ENCODE data around the gene NRXN3.

The NRXN3 gene

GRCh38 chr14:78986989-78987388 lies 816.8 kb downstream of the NRXN3 start:
- Histone ChIP-seq H3K4me1 (ENCODE audit: insufficient read depth, poor library complexity, severe bottlenecking) (no peaks in the 10 kb centered on the region), H3K27me3 (ENCODE audit: insufficient read depth, poor library complexity, severe bottlenecking) (peaks cover 12% of the 10 kb centered on the region), H3K4me3 (ENCODE audit: severe bottlenecking) (no peak overlapping the region), H3K9me3 (ENCODE audit: severe bottlenecking) (no peaks in the 10 kb centered on the region), H3K27ac (ENCODE audit: poor library complexity, severe bottlenecking) (no peak overlapping the region), H3K36me3 (ENCODE audit: low read depth) (no peaks in the 10 kb centered on the region)
- ATAC-seq (ENCODE audit: low read depth) = no peak
- TF ChIP-seq, protein P1, sequence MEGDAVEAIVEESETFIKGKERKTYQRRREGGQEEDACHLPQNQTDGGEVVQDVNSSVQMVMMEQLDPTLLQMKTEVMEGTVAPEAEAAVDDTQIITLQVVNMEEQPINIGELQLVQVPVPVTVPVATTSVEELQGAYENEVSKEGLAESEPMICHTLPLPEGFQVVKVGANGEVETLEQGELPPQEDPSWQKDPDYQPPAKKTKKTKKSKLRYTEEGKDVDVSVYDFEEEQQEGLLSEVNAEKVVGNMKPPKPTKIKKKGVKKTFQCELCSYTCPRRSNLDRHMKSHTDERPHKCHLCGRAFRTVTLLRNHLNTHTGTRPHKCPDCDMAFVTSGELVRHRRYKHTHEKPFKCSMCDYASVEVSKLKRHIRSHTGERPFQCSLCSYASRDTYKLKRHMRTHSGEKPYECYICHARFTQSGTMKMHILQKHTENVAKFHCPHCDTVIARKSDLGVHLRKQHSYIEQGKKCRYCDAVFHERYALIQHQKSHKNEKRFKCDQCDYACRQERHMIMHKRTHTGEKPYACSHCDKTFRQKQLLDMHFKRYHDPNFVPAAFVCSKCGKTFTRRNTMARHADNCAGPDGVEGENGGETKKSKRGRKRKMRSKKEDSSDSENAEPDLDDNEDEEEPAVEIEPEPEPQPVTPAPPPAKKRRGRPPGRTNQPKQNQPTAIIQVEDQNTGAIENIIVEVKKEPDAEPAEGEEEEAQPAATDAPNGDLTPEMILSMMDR (IDR thresholded peaks at IDR 0.05; ENCODE audit: poor library complexity, severe bottlenecking) = no peak
- no peak for DNase-seq (ENCODE audit: low spot score)

DNA sequence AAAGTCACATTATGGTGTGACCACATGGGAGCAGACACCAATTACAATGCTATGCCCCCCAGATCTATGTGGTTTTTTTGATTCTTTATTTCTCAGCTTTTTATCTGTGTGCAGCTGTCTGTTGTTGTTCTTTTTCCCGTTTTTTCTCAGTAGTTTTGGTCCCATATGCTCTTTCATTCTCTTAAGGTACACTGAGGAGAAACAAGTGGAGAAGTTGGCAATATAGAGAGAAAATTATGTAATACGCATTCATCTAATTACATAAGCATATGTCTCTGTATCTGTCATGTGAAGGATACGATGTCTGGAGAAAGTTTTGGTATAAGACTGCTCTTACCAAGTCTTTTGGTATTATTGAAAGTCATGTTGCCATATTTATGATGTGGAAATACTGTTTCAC lies 819.0 kb downstream of the NRXN3 start:
- Histone ChIP-seq H3K36me3 (ENCODE audit: low read depth) (no peaks in the 10 kb centered on the region), H3K4me3 (ENCODE audit: severe bottlenecking) (no peak overlapping the region), H3K4me1 (ENCODE audit: insufficient read depth, poor library complexity, severe bottlenecking) (no peaks in the 10 kb centered on the region), H3K27me3 (ENCODE audit: insufficient read depth, poor library complexity, severe bottlenecking) (peaks cover 9% of the 10 kb centered on the region), H3K27ac (ENCODE audit: poor library complexity, severe bottlenecking) (no peak overlapping the region), H3K9me3 (ENCODE audit: severe bottlenecking) (no peaks in the 10 kb centered on the region)
- DNase-seq (ENCODE audit: low spot score) = no peak
- TF ChIP-seq, protein P1 (IDR thresholded peaks at IDR 0.05; ENCODE audit: poor library complexity, severe bottlenecking) = no peak
- no peak for ATAC-seq (ENCODE audit: low read depth)

DNA sequence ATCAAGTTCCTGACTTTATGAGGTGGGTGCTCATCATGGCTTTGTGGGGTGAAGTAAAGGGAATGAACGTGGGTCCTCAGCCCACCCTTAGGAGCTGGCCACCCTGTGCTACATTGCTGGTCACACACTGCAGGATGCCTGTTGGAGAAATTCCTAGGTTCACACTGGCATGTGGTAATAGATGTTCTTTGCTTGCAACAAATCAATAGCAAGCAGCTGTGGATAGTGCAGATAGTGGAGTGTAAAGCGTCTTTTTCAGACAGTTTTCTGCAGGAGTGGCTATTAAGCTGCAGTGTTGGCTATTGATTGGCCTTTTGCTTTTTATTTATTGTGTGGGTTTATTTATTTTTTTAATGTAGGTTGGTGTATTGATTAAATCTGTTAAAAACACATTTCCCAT lies 822.7 kb downstream of the NRXN3 start:
- Histone ChIP-seq H3K27me3 (ENCODE audit: insufficient read depth, poor library complexity, severe bottlenecking) (peaks cover 6% of the 10 kb centered on the region), H3K9me3 (ENCODE audit: severe bottlenecking) (no peaks in the 10 kb centered on the region), H3K36me3 (ENCODE audit: low read depth) (no peaks in the 10 kb centered on the region), H3K4me3 (ENCODE audit: severe bottlenecking) (no peak overlapping the region), H3K27ac (ENCODE audit: poor library complexity, severe bottlenecking) (no peak overlapping the region), H3K4me1 (ENCODE audit: insufficient read depth, poor library complexity, severe bottlenecking) (no peaks in the 10 kb centered on the region)
- ATAC-seq (ENCODE audit: low read depth) (no peak), DNase-seq (ENCODE audit: low spot score) (no peak)
- TF ChIP-seq, protein P1 (IDR thresholded peaks at IDR 0.05; ENCODE audit: poor library complexity, severe bottlenecking) = no peak

DNA sequence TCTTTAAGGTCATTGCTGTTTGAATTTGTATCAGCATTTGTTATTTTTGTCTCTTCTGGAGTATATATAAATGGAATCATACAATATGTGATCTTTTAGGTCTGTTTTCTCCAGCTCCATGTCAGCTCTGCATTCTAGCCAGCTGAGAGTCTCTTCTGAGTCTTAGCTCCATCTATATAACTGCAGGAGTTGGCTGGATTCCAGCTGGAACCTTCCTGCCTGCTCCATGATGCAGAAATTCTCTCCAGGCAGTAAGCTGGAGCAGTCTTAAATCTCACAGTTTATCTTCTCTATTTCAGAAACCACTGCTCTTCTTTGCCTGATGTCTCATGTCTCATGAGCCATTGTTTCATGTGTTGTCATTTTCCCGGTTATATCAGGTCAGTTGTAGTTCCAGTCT lies 827.6 kb downstream of the NRXN3 start:
- Histone ChIP-seq H3K27me3 (ENCODE audit: insufficient read depth, poor library complexity, severe bottlenecking) (peaks cover 8% of the 10 kb centered on the region), H3K9me3 (ENCODE audit: severe bottlenecking) (no peaks in the 10 kb centered on the region), H3K4me1 (ENCODE audit: insufficient read depth, poor library complexity, severe bottlenecking) (no peaks in the 10 kb centered on the region), H3K4me3 (ENCODE audit: severe bottlenecking) (no peak overlapping the region), H3K27ac (ENCODE audit: poor library complexity, severe bottlenecking) (no peak overlapping the region), H3K36me3 (ENCODE audit: low read depth) (no peaks in the 10 kb centered on the region)
- TF ChIP-seq, protein P1 (IDR thresholded peaks at IDR 0.05; ENCODE audit: poor library complexity, severe bottlenecking) = no peak
- no peak for ATAC-seq (ENCODE audit: low read depth)
- DNase-seq (ENCODE audit: low spot score) = no peak

DNA sequence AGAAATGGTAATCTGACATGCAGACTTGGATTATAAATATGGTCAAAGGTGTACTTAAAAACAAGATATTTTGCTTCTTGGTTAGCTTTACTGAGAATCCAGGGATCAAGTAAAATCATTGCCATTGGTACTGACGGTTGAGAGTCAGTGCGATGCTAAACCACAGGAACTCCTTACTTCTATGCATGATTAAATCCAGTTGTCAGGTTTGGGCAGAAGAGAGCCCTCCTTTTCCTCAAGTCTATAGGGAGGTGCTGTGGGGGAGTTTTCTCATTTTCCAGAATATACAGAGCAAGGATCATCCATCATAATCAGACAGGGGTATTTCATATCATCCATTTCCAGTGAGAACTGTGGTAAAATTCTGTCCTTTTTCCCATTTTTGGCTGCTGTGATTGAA lies 839.1 kb downstream of the NRXN3 start:
- H3K36me3 ChIP-seq (ENCODE audit: low read depth) = no peaks in the 10 kb centered on the region
- DNase-seq (ENCODE audit: low spot score) (no peak), ATAC-seq (ENCODE audit: low read depth) (no peak)
- TF ChIP-seq, protein P1 (IDR thresholded peaks at IDR 0.05; ENCODE audit: poor library complexity, severe bottlenecking) = no peak
- no peak overlapping the region for H3K27ac ChIP-seq (ENCODE audit: poor library complexity, severe bottlenecking)
- peaks cover 12% of the 10 kb centered on the region for H3K4me1 ChIP-seq (ENCODE audit: insufficient read depth, poor library complexity, severe bottlenecking)
- H3K9me3 ChIP-seq (ENCODE audit: severe bottlenecking) = no peaks in the 10 kb centered on the region
- no peak overlapping the region for H3K4me3 ChIP-seq (ENCODE audit: severe bottlenecking)
- H3K27me3 ChIP-seq (ENCODE audit: insufficient read depth, poor library complexity, severe bottlenecking) = no peaks in the 10 kb centered on the region

Data from RWPE2 (cell line).